ENCODE data around the gene LGALS7.

GRCh38 chr19:38812009-38812840, 38.9 kb upstream of the LGALS7 start:
- TF ChIP-seq, protein P1, sequence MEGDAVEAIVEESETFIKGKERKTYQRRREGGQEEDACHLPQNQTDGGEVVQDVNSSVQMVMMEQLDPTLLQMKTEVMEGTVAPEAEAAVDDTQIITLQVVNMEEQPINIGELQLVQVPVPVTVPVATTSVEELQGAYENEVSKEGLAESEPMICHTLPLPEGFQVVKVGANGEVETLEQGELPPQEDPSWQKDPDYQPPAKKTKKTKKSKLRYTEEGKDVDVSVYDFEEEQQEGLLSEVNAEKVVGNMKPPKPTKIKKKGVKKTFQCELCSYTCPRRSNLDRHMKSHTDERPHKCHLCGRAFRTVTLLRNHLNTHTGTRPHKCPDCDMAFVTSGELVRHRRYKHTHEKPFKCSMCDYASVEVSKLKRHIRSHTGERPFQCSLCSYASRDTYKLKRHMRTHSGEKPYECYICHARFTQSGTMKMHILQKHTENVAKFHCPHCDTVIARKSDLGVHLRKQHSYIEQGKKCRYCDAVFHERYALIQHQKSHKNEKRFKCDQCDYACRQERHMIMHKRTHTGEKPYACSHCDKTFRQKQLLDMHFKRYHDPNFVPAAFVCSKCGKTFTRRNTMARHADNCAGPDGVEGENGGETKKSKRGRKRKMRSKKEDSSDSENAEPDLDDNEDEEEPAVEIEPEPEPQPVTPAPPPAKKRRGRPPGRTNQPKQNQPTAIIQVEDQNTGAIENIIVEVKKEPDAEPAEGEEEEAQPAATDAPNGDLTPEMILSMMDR (IDR thresholded peaks at IDR 0.05): no peak
- no peak for TF ChIP-seq EZH2 (IDR thresholded peaks at IDR 0.05)

All from neural progenitor cell (in vitro differentiated cells).